HFFc6 (cell line): ENCODE data around the gene SYCE1L. TPM values are rescaled to one million over a fixed set of nuclear protein-coding genes. Genes with fewer than 3 reads are reported as not detected.

Experiments
- DNase-seq: peaks from one replicate; pipeline ENCODE4 v3.0.0-alpha.2; 2018
- H3K27ac Mint-ChIP-seq: 2 replicates; pipeline ENCODE4 v1.8.0; 2020; ENCODE audit warnings: mild to moderate bottlenecking, mixed read lengths
- H3K27me3 Mint-ChIP-seq: 2 replicates; pipeline ENCODE4 v1.8.0; 2021; ENCODE audit warnings: mild to moderate bottlenecking, moderate library complexity, mixed read lengths; ENCODE audit not compliant: insufficient read depth
- H3K36me3 Mint-ChIP-seq: 2 replicates; pipeline ENCODE4 v1.8.0; 2021; ENCODE audit warnings: low read depth, mixed read lengths
- H3K4me1 Mint-ChIP-seq: 2 replicates; pipeline ENCODE4 v1.8.0; 2020; ENCODE audit warnings: low read depth, mixed read lengths
- H3K4me3 Mint-ChIP-seq: 2 replicates; pipeline ENCODE4 v1.8.0; 2020; ENCODE audit warnings: mild to moderate bottlenecking, moderate library complexity, mixed read lengths
- H3K9me3 Mint-ChIP-seq: 2 replicates; pipeline ENCODE4 v1.8.0; 2020; ENCODE audit warnings: mild to moderate bottlenecking, mixed read lengths
- total RNA-seq, 6 experiments: library from RNA; stranded (reverse); fragmentation: NEBNext Ultra II Directional; extraction: Animal tissue kit (Norgen Biotek cat#: 25700); gene quantifications; 2 replicates in 1 of 6; 3 replicates in 5 of 6; pipeline ENCODE4 v1.2.3, GENCODE V29; 2021
- TF ChIP-seq, protein P1 (sequence below): fragments of 200-600 bp; sonication (generic); IDR thresholded peaks from 2 replicates; pipeline ENCODE4 v1.5.0; 2021; ENCODE audit warnings: antibody characterized with exemption, mild to moderate bottlenecking

Gene SYCE1L
- total RNA-seq, 6 experiments from 2014 or later = not detected

DNA sequence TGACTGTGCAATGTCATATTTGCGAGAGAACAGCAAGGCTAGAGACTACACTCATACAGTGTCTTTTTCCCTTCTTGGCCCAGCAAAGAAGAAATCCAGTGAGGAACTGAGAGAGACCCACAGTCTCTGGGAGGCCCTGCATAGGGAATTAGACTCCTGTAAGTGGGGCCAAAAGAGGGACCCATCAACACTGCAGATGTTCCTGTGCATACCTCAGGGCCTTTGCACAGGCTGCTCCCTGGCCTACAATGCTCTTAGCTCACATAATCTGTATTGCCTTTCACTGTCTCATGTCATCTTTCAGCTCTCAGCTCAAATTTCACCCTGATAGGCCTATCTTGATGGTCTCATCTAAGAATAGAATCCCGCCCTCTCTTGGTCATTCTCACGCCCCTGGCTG is 9.2 kb downstream of the SYCE1L start:
- Mint-ChIP-seq H3K4me3 (no peak overlapping the region), H3K9me3 (no peaks in the 10 kb centered on the region), H3K27me3 (peaks cover 8% of the 10 kb centered on the region), H3K27ac (no peak overlapping the region), H3K4me1 (peaks cover 2% of the 10 kb centered on the region), H3K36me3 (no peaks in the 10 kb centered on the region)
- DNase-seq = no peak
- TF ChIP-seq, protein P1, sequence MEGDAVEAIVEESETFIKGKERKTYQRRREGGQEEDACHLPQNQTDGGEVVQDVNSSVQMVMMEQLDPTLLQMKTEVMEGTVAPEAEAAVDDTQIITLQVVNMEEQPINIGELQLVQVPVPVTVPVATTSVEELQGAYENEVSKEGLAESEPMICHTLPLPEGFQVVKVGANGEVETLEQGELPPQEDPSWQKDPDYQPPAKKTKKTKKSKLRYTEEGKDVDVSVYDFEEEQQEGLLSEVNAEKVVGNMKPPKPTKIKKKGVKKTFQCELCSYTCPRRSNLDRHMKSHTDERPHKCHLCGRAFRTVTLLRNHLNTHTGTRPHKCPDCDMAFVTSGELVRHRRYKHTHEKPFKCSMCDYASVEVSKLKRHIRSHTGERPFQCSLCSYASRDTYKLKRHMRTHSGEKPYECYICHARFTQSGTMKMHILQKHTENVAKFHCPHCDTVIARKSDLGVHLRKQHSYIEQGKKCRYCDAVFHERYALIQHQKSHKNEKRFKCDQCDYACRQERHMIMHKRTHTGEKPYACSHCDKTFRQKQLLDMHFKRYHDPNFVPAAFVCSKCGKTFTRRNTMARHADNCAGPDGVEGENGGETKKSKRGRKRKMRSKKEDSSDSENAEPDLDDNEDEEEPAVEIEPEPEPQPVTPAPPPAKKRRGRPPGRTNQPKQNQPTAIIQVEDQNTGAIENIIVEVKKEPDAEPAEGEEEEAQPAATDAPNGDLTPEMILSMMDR = no peak

DNA sequence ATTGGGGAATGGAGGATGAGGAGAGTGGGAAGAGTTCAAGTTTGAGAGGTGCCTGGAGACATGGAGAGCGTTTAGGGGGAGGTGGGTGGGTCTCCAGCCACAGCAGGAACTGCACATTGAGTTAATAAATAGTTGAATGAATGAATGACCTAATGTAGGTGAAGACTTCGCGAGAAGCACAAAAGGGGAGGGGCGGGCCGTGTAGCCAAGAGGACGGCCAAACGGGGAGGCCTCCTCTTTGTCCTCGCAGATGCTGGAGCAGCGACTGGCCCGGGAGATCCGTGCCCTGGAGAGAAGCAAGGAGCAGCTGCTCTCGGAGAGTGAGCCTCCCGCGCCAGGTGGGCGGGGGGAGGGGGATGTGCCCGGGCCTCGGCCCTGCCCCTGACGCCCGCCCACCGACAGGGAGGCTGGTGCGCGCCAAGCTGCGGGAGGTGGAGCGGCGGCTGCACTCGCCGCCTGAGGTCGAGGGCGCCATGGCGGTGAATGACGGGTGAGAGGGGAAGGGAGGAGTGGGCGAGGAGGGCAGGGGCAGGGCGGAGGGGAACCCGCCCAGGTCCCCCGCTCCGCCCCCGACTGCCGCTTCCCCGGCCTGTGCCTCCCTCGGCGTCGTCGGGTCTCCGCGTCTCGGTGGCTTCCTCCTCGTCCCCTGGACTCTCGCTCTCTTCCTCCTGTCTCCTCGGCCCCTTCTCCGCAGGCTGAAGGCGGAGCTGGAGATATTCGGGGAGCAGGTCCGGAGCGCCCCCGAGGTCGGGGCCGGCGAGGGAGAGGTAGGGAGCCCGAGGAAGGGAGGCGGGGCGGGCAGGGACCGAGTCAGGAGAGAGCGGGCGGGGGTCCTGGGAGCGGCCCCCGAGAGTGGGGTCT is 12.9 kb downstream of the SYCE1L start:
- TF ChIP-seq, protein P1 = no peak
- DNase-seq = no peak
- Mint-ChIP-seq H3K27ac (no peak overlapping the region), H3K36me3 (no peaks in the 10 kb centered on the region), H3K4me3 (no peak overlapping the region), H3K27me3 (peaks cover 10% of the 10 kb centered on the region), H3K4me1 (peaks cover 11% of the 10 kb centered on the region), H3K9me3 (no peaks in the 10 kb centered on the region)

DNA sequence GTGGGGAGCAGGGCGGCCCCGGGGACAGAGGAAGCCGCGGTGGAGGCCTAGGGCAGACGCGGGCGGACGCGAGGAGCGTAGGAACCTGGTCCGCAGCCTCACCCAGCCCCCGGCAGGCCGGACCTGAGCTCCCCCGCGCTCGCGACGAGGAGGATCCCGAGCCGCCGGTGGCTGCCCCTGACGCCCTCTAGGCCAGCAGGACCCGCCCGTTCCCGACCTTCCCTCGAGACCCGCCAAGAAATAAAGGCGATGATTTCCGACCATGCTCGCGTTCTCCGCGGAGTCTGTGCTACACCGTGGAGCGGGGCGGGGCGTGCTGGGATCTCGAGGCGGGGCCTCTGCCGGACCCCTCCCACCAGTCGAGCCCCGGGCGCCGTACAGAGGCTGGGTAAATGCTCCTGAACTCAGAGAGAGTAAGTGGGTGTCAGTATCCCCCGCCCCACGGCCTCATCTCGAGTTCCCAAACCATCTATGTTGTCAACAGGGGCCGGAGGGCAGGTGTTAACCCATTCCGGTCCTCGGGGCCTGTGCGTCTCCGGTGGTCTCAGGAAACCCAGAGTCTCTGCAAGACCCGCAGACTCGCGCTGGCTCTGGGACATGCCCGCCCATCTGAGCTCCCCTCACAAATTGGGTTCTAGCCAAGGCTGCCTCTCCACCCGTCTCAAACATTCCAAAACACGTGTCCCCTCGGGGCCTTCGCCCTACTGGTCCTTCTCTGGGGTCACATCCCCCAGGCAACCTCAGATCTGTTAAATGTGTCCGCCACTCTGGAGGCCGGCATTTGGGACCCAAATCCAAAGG is 13.7 kb downstream of the SYCE1L start:
- H3K27ac Mint-ChIP-seq = no peak overlapping the region
- TF ChIP-seq, protein P1 = no peak
- no peaks in the 10 kb centered on the region for H3K36me3 Mint-ChIP-seq
- no peak for DNase-seq
- H3K27me3 Mint-ChIP-seq = peaks cover 10% of the 10 kb centered on the region
- H3K9me3 Mint-ChIP-seq = no peaks in the 10 kb centered on the region
- no peak overlapping the region for H3K4me3 Mint-ChIP-seq
- peaks cover 11% of the 10 kb centered on the region for H3K4me1 Mint-ChIP-seq

DNA sequence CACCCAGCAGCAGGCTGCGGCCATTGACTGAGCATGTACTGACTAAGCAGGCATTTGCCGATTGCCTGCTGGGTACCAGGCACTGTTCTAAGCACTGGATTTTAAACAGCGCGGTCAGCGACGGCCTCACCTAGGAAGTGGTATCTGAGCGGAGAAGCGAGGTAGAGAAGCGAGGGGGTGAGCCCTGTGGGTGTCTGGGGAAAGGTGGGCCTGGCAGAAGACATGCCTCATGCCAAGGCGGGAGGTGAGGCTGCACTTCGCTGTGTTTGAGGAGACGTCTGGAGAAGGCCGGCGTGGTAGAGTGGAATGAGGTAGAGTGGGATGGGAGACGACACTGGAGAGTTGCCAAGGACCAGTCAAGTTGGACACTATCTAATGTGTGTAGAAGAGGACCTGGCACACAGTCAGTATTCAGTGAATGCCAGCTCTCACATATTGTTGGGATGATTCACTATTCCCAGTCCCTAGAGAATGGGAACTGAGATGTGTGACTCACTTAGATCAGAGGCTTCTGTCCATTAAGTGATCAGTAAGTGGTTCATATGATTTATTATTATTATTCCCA is 14.4 kb downstream of the SYCE1L start:
- TF ChIP-seq, protein P1 = no peak
- DNase-seq = peak; percentile 80
- H3K27me3 Mint-ChIP-seq = peaks cover 10% of the 10 kb centered on the region
- no peak overlapping the region for H3K27ac Mint-ChIP-seq
- no peak overlapping the region for H3K4me3 Mint-ChIP-seq
- peaks cover 11% of the 10 kb centered on the region for H3K4me1 Mint-ChIP-seq
- no peaks in the 10 kb centered on the region for H3K36me3 Mint-ChIP-seq
- no peaks in the 10 kb centered on the region for H3K9me3 Mint-ChIP-seq

DNA sequence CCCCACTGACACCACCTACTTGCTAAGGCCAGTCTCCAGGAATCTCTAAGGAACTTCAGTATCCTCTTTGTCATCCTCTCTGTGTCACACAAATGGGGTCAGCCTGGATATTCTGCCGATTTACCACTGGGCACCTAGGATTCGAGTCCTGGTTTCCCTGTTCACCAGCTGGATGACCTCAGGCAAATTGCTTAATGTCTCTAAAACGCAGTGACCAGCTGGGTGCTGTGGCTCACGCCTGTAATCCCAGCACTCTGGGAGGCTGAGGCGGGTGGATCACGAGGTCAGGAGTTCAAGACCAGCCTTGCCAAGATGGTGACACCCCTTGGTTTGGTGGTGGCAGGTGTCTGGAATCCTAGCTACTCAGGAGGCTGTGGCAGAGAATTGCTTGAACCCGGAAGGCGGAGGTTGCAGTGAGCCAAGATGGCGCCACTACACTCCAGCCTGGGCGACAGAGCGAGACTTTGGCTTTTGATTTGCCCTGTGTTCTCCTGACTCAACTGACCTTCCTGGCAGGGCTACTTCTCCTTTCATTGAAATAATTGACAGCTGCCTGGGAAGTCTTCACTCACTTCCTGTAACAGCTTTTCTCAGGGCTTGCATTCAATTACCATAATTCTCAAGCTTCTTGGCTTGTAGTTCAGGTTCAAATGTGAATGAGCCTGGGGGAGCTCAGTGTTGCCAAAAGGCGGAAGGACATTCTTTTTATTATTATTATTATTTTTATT is 15.4 kb downstream of the SYCE1L start:
- no peak for DNase-seq
- Mint-ChIP-seq H3K9me3 (no peaks in the 10 kb centered on the region), H3K4me3 (no peak overlapping the region), H3K27me3 (peaks cover 12% of the 10 kb centered on the region), H3K4me1 (peaks cover 11% of the 10 kb centered on the region), H3K36me3 (no peaks in the 10 kb centered on the region), H3K27ac (no peak overlapping the region)
- TF ChIP-seq, protein P1 = no peak
